ENCODE measurements around the gene CCDC71.

The CCDC71 gene

DNA sequence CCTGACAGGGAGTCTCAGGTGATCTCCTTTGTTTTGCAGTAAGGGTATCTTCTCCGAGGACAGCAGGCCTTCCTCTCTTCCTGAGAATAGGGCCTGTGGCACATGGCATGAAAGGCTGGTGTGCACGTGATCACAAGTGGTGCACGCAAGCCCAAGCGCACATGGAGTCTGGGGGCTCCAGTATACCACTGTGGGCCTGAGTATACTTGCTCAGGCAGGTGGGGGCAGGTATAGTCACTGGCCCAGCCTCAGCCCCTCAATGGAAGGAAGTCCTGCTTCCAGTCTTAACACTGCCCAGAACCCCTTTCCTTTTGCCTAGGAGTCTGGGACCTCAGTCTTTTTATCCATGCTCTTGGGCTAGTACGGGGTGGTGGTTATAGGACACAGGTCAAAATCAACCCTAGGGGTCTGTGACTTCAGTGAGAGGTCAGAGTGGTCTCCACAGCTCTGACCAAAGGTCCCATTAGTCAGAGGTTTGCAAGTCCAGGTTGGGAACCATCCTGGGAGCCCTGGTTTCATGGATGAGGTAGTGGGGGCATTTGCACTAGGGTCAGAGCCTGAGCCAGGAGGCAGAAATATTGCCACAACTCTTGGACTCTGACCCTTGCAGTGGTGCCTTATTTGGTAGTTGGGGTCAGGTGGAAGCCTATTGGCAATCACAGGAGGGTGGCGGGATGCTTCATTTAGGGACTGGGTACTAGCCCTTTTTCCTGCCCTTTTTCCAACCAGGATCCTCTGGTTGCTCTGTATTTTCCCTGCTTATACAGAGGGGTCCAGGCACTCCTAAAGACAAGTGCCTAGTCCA lies 823 bp upstream of the CCDC71 start:
- DNase-seq: no peak

DNA sequence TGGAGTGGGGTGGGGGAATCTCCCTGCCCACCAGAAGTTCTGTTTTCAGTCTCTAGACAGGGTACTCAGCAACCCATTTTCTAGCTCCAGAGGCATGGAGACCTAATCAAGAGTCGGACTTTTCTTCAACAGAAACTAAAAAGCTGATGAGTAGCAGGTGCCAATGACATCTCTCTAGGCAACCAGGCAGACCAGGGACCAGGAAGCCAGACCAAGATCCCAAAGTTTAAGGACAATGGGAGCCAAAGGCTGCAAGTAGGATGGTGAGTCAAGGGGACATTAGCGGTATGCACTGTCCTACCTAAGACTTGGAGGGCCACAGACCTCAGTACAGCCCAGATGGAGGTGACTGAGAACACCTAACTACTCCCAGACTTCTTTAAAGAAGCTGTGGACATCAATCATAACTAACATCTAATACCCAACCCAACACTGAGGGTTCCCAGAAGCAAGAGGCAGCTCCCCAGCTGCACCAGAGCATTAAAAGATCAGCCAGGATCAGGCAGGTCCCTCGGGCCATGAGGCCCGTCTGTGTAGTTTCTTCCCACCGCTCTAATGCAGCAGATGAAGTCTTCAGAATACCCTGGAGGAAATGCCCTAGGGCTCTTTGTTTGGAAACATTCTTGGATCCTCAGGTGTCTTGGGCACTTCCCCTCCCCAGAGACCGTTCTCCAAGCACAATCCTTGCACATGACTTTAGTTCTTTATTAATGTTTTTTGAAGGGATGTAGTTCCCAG lies 979 bp downstream of the CCDC71 start:
- no peak for DNase-seq

DNA sequence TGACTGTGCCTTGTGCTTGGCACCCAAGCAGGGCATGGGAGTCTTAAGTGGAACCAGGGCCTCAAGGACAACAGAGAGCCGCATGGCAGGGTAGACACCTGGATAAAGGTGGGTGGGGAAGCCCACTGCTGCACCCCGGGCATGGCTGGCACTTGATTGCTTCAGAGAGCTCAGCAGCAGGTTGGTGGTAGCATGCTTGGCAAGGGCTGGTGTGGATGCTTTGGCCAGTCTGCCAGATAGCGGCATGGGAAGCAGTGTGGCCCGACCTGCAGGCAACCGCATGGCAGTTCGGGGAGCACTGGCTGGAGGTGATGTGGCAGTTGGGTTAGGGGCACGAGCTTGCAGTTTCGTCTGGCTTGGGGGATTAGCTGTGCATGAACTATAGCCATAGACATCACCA lies 2.5 kb downstream of the CCDC71 start:
- no peak for DNase-seq

DNA sequence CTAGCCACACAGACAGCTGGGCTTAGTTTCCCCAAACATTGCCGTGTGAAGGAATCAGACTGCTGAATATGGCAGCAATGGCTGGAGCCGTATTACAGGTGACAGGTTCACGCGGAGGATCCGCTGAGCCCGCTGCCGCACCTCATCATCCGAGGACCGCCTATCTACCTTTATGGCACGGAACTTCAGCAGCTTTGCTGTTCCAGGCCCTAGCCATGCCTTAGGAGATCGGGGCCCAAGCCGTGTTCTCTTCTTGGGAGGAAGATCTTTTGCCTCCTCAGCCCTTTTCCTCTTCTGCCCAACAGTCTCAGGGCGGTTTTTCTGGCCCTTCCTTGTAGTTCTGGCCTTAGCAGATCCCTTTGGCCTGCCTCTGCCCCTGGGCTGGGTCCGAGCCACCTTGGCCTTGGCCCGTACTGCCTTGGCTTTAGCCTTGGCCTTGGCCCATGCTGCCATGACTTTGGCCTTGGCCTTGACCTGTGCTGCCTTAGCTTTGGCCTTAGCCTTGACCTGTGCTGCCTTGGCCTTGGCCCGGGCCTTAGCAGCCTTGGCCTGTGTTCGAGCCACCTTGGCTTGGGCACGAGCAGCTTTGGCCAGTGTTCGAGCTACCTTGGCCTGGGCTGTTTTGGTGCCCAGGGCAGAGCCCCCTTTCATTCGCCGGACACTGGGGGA lies 3.2 kb downstream of the CCDC71 start:
- DNase-seq: no peak

DNA sequence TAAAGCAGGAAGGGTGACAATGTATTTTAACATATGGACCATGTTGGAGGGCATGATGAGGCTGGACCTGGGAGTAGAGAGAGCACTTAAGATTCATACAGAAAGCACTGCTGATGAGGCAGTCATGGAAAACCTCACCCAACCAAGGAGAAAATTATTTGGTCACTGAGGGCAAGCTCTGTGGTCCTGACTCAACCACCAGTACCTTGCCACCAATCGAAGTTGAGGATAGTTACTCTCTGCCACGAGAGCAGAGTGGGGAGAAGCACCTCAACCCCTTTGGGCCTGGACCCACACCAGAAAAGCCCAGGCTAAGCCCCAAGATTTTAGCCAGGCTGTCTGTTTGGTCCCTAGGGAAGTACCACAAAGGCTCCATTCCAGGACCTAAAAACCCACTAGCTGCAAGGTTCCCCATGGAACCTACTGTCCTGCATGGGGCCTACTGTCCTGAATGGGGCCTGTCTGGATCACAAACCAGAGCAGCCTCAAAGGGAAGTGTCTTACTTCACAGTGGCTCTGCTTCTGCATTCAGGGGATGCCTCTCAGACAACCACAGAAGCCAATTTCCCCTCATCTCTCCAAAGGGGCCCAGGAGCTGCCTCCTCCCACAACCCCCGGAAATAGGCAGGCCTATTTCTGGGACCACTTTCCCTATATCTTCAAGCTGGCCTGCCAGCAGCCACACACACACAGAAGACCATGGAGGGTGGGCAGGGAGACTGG lies 4.2 kb downstream of the CCDC71 start:
- DNase-seq: no peak

DNA sequence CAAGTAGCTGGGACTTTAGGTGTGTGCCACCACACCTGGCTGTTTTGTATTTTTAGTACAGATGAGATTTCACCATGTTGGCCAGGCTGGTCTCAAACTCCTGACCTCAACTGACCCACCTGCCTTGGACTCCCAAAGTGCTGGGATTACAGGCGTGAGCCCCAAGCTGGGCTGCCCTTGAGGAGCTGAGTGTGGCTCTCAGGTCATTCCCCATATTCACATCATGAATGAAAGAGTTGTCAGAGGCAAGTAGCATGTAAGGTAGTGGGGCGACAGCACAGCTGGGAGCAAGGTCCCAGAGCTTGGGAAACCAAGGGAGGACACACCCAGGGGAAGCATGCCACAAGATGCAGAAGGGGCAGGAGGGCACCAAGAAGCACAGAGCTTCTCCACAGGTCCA lies 4.9 kb downstream of the CCDC71 start:
- no peak for DNase-seq

DNA sequence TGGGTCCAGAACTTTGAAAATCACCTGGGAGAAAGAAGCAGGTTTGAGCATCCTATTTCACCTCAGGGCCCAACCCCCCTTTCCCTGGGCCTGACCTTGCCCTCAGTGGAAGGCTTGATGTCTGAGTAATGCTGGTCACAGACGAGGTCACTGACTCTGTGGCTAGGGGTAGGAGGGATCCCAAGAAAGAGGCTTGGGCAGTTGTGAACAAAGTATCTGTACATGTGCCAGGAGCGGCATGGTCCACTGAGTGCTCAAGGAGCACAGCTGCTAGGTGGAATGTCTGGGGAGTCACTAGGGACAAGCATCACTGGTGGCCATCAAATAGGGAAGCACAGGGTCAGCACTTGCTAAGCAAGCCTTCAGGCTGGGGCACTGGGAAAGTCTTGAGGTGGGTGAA lies 7.3 kb downstream of the CCDC71 start:
- DNase-seq: no peak

DNA sequence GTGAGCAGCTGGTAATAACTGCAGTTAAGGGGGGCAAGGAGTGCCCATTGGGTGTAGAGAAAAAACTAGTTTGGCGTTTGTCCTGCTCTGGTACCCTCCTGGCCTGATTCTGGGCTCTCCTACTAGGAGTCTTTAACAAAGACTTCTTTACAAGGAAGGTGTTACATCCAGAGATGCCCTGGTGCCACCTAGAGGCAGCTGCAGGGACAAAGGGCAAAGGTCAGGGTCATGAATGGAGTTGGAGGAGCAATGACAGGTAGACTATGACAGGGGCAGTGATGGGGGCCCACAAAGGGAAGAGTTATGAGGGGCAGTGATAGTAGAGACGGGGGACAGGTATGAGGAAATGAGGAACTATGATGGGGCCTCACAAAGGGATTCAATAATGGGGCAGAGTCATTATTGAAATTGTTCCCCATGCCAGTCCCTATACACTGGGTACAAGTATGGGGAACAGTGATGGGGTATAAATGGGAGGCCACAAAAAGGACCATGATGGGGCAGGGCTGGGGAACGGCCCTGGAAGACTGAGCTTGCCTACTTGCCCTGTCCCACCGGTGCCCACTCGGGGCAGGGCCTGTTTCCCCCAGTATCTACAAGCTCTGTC lies 7.9 kb downstream of the CCDC71 start:
- peak; percentile 23 for DNase-seq

DNA sequence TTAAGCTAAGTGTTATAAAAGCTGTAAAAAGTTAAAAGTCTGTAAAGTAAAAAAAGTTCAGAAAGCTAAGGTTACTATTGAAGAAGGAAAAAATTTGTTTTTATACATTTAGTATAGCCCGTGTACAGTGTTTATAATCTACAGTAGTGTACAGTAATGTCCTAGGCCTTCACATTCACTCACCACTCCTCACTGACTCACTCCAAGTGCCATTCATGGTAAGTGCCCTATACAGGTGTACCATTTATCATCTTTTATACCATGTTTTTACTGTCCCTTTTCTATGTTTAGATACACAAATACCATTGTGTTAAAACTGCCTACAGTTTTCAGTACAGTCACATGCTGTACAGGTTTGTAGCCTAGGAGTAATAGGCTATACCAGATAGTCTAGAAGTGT lies 8.8 kb downstream of the CCDC71 start:
- no peak for DNase-seq

DNA sequence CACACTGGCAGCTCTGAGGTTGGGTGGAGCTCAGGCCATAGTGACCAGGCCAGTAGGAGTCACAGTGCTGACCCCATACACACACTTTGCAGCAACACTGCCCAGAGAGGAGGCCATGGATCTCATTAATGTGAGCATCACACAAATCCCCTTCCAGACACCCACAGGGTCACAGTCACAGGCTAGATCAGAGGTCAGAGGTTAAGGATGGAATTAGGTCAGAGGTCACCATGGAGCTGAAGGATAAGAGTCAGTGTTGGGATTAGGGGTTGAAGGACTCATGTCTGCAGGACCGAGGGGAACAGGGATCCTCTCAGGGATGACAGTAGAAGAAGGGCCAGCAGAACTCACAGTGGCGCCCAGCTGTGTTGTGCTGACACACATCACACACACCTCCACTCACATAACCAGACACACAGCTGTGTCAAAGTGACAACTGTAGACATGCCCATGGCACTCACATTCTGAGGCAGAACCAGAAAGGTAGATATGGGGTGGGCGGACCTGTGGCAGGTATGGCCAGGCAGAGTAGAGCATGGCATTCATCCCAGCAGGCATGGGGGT lies 12.7 kb downstream of the CCDC71 start:
- DNase-seq: no peak

DNA sequence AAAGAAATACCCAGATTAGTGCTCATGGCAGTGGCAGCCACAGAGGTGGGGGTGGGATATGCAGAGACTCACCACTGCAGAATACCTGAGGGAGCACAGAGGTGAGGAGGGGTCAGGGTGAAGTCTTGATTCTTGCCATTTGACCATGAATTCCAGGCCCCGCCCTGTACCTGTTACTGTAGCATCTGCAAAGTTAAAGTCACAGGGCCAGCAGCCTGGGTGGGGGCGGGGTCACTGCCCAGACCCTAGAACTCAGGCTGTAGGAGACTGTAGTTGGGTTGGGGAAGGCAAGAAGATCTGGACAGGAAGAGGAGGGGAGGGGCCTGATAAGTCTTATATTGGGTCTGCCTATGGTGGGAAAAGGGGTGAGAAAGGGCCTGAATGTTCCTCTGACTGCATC lies 14.5 kb downstream of the CCDC71 start:
- no peak for DNase-seq

DNA sequence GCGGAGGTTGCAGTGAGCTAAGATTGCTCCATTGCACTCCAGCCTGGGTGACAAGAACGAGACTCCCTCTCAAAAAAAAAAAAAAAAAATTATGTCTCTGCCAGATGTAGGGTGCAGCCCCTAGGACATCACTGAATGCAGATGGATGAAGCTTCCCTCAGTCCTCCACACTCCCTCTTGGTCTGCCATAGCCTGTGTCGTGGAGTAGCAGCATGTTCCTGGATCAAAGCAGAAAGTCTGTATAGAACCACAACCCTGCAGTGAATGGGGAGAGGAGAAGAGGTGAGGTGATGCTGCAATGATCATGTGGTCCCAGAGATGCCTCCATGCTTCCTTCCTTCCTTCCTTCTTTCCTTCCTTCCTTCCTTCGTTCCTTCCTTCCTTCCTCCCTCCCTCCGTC lies 18.0 kb downstream of the CCDC71 start:
- DNase-seq: no peak

DNA sequence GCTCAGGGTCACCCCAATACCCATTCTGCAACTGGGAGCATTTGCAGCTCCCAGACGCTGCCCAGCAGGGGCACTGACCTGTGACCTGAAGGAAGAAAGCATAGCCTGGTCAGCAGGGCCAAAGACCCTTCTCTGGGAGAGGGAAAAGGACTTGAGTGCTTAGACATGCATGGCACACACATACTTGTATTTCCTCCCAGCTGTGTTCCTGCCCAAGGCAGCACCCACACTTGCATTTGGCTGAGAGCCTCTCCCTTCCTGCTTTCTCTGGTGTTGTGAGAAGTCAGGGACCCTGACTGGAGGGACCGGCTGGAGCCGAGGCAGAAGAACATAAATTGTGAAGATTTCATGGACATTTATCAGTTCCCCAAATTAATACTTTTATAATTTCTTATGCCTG lies 26.1 kb downstream of the CCDC71 start:
- no peak for DNase-seq

DNA sequence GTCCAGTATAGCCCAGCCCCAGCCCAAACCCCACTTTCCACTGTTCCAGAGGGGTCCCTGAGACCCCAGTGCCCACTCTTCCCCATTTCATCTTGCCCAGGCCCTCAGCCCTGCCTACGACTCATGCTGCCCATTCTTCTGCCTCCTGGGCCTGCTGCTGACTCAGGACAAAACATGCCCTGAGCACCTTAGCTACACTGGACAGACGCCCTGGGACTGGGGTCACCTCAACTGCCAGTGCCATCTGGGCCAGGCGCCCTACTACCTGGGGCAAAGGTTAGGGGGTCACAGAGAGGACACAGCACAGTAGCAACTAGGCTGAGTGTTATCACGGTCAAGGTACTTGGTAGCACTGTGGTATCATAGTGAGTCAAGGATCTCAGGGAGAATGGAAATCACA lies 30.6 kb downstream of the CCDC71 start:
- no peak for DNase-seq

DNA sequence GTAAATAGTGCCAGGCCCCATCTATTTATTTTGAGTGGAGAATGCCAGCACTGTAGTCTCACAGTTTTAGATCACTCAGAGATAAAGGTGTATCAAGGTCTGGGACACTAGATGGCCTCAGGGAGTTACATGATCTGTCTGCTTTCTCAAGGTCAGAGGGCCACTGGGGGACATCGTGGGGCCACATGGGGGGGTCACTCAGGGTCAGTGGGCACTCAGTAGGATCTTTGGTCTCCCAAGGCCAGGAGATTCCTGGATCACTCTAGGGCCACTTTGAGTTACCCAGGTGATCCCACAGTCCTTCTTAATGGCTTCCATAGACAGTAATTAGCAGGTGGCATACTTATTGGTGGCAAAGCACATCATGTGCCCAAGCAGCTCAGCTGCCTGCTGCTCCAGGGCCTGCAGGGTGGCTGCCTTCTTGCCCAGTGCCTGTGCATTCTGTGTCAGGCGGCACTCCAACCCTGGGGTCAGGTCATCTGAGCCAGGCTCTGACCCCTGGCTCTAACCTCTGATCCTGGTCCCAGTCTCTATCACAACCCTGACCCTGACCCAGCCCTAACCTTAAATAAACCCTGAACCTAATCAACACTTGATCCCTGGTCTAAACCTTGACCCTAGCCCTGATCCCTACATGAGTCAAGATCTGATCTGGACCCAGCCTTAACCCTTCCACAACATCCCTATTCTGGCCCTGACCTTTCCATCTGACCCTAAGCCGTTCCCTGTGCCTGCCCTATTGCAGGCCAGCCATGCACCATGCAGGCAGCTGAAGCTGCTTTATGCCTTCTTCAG lies 31.5 kb downstream of the CCDC71 start:
- DNase-seq: no peak

DNA sequence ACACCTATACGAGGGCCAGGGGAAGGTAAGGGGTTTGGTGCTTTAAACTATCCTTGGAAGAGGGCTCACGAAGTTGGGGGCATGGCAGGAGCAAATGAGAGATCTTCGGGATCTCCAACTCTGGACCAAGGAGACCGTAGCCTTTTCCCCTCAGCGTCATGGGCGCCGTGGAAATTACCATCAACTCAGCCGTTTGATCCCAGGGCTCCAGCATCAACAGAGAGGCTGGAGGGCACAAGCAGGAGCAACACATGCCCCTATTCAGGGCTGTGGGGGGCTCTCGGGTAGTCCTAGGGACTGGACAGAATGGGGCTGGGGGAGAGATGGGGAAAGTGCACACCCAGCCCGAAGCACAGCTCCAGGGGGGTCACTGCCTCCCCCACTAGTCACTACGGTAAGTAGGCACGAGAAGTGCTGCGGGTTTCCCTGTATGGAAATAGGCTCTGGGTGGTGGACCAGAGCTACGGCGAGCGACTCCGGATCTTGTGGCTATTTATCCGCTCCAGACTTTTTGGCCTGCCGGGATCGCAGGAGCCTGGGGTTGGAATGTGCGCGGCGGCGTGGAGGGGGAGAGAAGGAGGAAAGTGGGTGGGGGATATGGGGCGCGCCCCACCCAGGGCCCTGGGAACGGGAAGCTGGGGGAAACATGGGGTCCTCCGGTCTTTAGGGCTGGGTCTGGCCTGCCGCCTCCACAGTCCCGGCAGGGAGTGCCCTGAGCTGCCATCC lies 32.7 kb downstream of the CCDC71 start:
- DNase-seq: peak; percentile 59

DNA sequence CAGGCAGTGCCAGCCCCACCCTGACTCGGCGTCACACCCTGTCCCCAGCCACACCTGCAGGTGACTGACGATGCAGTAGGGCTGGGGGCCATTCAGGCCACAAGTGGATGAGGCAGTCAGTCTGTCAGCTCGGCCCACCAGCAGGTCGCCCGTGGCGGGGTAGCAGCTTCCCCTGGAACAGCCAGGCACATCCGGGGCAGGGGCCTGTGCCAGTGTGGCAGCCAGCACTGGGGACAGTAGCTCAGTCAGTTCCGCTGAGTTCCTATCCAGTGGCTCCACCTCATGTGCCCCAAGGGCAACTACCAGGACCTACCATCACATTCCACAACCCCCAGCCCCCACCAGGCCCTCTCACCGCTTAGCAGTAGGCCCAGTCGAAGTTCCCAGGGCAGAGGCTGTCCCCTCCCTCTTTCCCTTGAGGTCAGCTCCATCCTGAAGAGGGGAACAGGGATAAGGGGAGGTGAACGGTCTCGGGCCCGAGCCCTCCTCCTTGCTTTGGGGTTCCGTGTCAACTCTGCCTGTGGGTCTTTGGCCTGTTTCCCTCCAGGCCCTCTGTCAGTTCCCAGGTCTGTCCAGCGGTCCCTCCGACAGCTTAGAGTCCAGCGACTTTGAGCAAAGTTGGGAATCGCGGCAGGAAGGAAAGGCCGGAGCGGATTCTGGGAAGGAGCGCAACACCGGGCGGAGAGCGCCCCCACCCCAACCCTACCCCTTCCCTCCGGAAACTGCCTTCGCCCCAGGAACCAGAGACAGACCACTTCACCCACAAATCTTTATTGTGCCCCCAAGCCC lies 33.5 kb downstream of the CCDC71 start, which contains the start of gene LAMB2:
Gene LAMB2 (minus strand): TSS at position 614 of the 789 bp plus-strand sequence. CDS start 183 bp downstream, at position 431.
- peak; percentile 10 for DNase-seq

DNA sequence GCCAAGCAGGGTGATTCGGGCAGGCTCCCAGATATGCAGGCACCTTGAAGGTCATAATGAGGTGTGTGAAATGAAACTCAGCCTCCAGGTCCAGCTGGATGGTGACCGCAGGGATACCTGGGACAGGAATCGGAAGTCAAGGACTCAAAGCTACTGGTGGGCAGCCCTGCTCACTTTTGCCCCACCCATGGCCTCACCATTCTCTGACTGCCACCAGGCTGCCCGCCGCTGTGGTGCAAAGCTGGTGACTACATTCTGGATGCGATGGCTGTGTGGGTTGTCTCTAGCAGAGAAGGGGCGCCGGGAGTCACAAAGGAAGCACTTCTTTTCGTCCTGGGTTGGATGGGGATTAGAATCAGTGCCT lies 34.1 kb downstream of the CCDC71 start:
- DNase-seq: no peak

DNA sequence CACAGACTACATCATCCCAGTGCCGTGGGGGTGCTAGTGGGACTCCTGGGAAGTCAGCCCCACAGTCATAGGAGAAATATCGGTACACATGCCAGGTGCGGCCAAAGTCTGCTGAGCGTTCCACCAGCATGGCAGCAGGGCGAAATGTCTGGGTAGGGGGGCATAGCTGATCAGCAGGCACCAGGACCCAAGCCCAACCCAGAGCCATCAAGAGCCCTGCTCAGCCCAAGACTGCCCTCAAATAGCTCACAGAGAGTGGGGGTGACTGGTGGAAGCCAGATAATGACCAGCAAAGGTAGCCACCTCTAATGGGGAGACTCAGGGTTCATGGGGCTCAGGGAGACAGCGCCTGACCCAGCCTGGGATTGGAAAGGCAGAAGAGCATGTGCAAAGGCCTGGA lies 34.6 kb downstream of the CCDC71 start:
- DNase-seq: no peak

DNA sequence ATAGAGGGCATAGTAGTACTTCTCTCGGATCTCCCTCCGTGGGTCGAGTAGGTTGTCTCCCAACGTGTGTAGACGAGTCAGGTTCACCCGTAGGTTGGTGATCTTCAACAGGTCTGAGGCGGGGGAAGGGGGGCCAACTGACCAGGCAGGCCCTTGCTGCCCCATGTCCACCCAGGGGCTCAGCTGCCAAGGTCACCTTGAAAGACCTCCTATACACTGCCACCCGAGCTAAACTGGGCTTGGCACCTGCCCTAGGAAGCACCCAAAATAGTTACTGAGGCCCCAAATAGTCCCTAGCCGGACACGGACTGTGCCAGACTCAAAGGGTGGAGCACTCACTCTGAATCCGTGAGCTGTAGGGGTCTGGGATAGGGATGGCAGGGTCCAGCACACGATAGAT lies 35.1 kb downstream of the CCDC71 start:
- no peak for DNase-seq

Data from NCI-H1105 (cell line).